ENCODE data around the gene DCLK2.

DCLK2 gene

GRCh38 chr4:150123087-150123486, 44.8 kb downstream of the DCLK2 start:
- DNase-seq: no peak

GRCh38 chr4:150123796-150124677, 45.8 kb downstream of the DCLK2 start:
- DNase-seq: no peak

- peak; percentile 72 for DNase-seq
Observed at GRCh38 chr4:150126201-150126863, 48.1 kb downstream of the DCLK2 start.

- peak; percentile 89 for DNase-seq
Observed at GRCh38 chr4:150126864-150127203, 48.6 kb downstream of the DCLK2 start.

- peak; percentile 69 for DNase-seq
Observed at GRCh38 chr4:150127757-150128156, 49.5 kb downstream of the DCLK2 start.

- DNase-seq: peak; percentile 88
Observed at GRCh38 chr4:150130933-150131332, 52.7 kb downstream of the DCLK2 start.

GRCh38 chr4:150131581-150132228, 53.5 kb downstream of the DCLK2 start:
- peak; percentile 46 for DNase-seq

- DNase-seq: no peak
Observed at GRCh38 chr4:150133605-150134004, 55.4 kb downstream of the DCLK2 start.

GRCh38 chr4:150135134-150135772, 57.0 kb downstream of the DCLK2 start:
- peak; percentile 31 for DNase-seq

GRCh38 chr4:150136036-150136435, 57.8 kb downstream of the DCLK2 start:
- peak; percentile 85 for DNase-seq

GRCh38 chr4:150136481-150136880, 58.2 kb downstream of the DCLK2 start:
- DNase-seq: peak; percentile 76

GRCh38 chr4:150139297-150139865, 61.1 kb downstream of the DCLK2 start:
- DNase-seq: no peak

GRCh38 chr4:150140774-150141400, 62.6 kb downstream of the DCLK2 start:
- DNase-seq: peak; percentile 83

- DNase-seq: no peak
Observed at GRCh38 chr4:150141756-150142155, 63.5 kb downstream of the DCLK2 start.

- DNase-seq: no peak
Observed at GRCh38 chr4:150142831-150143230, 64.6 kb downstream of the DCLK2 start.

- DNase-seq: peak; percentile 59
Observed at GRCh38 chr4:150145090-150145945, 67.1 kb downstream of the DCLK2 start.

GRCh38 chr4:150145946-150146340, 67.7 kb downstream of the DCLK2 start:
- peak; percentile 50 for DNase-seq

- peak; percentile 38 for DNase-seq
Observed at GRCh38 chr4:150149381-150149780, 71.1 kb downstream of the DCLK2 start.

GRCh38 chr4:150150629-150151062, 72.4 kb downstream of the DCLK2 start:
- DNase-seq: no peak

- DNase-seq: peak; percentile 43
Observed at GRCh38 chr4:150152766-150153165, 74.5 kb downstream of the DCLK2 start.

GRCh38 chr4:150155391-150155790, 77.1 kb downstream of the DCLK2 start:
- no peak for DNase-seq
